Fibroblast of skin of back (primary cell): ENCODE data around the gene TRIM17. TPM values are rescaled to one million over a fixed set of nuclear protein-coding genes. Genes with fewer than 3 reads are reported as not detected.

Source experiments
- DNase-seq: peaks from one replicate; pipeline ENCODE4 v3.0.0-alpha.2; 2013
- polyA plus RNA-seq, 2 experiments: library from polyadenylated mRNA; unstranded; fragments of 120-200 nt; gene quantifications; one replicate each; pipeline ENCODE4 v1.2.1, GENCODE V29; 2013; ENCODE audit not compliant: insufficient read length in 2 of 2

The TRIM17 gene, protein sequence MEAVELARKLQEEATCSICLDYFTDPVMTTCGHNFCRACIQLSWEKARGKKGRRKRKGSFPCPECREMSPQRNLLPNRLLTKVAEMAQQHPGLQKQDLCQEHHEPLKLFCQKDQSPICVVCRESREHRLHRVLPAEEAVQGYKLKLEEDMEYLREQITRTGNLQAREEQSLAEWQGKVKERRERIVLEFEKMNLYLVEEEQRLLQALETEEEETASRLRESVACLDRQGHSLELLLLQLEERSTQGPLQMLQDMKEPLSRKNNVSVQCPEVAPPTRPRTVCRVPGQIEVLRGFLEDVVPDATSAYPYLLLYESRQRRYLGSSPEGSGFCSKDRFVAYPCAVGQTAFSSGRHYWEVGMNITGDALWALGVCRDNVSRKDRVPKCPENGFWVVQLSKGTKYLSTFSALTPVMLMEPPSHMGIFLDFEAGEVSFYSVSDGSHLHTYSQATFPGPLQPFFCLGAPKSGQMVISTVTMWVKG
- 0.59 TPM for polyA plus RNA-seq (2013, experiment 1 of 2; ENCODE audit: insufficient read length)
- 0.32 TPM for polyA plus RNA-seq (2013, experiment 2 of 2; ENCODE audit: insufficient read length)

DNA sequence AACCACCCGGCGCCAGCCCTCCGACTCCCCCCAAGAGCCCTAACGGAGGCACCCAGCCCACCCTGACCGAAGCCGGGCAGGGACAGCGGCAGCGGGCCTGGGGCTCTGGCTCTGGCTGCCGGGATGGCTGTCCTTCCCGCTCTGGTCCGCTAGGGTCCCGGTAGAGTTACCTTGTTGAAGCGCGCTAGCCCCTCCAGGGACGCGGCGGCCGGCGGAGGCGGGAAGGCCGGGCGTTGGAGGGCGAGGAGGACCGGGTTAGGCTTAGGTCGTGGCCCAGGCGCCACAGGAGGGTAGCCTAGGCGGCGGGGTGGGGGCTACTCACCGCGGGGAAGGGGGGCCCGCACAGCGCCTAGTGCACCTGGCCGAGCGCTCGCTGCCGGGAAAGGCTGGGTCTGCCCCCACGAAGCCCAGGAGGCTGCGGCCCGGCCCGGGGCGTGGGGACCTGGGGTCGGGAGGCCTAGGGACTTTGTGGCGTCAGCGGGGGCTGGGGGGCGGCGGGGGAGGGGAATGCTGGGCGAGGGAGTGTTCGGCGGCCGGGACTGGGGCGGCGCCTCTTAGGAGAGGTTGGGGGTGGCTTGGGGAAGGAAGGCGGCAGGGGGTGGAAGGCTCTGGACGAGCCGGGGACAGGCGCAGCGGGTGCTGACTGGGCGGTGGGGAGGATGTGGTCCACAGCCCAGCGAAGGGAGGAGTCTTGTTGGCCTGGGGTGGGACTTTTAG, at the start of gene TRIM17:
Gene TRIM17 (minus strand): TSS at position 645 of the 717 bp plus-strand sequence. CDS start 1,789 bp downstream, outside the sequence.
- DNase-seq = peak; percentile 34

DNA sequence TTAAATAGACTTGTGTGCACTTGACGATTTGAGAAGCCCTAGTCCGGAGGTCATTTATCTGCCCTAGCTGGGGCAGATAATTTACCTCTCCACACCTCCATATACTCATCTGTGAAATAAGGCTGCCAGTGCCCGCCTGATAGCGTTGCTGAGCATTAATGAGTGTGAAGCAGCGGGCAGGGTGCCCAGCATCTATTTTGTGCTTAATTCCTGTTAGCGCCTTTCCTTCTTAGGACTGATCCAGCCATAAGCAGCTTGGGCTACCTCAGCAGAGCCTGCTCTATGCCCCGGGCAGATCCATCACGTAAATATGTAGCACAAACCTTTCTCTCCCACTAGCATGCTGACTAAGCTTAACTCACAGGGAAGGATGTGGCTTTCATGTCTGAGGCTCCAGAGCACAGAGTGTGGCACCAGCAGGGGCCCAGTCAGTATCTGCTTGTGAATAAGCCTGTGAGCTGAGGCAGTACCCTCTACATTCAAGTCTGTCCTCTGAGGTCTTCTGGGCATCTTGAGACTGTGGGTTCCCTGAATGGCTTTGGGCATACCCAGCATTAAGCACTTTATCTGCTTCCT, 49.0 kb upstream of the TRIM17 start:
- no peak for DNase-seq

DNA sequence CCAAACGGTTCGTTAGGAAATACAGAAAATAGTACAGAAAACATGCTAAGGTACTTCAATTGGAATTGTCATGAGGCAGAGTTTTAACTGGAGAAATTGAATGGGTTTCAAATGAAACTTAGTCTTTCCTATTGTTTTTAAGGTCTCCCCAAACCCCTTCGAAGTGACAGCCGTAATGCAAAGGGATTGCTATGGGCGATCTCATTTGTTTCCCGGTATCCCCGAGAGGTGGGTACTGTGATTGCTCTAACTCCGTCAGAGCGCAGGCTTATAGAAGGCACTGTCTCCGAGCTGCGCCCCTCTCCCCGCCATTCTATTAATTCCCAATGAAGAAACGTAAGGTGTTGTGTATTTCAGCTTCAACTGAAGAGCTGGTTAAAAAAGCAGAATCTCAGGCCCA, 48.5 kb upstream of the TRIM17 start:
- no peak for DNase-seq

DNA sequence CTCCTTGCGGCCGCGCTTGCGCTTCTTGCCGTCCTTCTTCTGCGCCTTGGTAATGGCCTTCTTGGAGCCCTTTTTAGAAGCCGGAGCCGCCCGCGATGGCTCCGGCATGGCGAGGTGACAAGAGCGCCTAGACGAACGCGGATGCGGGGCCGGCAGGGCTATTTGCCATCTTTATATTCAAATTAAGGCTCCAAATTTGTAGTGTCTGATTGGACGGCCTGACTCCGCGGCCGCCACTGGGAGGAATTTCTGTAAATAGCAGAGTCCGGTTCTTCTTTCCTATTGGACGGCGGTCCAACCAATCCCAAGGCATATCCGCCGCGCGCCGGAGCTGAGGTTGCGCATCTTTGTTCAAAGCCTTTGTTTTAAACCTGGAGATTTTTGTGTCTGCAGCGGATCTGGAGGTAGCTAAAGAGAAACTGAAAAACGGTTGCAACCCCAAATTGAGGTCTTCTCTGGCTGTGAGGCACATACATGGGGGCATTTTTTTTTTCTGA, 47.9 kb upstream of the TRIM17 start:
- peak; percentile 78 for DNase-seq

DNA sequence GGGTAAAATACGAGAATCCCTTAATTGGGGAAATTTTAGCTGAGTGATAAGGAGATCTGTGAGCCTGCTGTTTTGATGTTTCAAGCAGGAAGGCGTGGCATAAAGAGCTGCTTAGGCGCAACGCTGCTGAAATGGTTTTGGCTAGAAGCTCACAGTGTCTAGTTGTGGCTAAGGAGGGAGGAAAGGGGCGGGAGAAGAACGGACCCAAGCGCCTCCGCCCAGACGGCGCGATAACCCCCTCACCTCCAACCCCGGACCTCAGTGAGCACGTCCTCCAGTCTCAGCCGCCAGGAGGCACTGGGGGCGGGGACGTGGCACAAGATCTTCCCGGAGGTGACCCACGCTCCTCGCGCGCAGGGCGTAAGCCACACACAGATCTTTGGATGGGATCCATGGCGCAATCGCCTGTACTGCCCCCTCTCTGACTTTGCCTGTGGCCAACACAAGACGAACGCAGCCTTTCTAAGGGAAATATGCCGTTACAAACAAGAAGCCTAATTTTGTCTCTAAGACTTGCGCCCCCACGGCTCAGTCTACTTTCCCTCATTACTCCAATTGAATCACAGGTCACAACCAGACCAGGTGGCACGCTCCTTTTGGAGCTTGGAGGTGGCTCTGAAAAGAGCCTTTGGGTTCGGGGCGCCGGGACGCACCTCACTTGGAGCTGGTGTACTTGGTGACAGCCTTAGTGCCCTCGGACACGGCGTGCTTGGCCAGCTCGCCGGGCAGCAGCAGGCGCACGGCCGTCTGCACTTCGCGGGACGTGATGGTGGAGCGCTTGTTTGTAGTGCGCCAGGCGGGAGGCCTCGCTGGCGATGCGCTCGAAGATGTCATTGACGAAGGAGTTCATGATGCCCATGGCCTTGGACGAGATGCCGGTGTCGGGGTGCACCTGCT, 47.1 kb upstream of the TRIM17 start:
- no peak for DNase-seq

DNA sequence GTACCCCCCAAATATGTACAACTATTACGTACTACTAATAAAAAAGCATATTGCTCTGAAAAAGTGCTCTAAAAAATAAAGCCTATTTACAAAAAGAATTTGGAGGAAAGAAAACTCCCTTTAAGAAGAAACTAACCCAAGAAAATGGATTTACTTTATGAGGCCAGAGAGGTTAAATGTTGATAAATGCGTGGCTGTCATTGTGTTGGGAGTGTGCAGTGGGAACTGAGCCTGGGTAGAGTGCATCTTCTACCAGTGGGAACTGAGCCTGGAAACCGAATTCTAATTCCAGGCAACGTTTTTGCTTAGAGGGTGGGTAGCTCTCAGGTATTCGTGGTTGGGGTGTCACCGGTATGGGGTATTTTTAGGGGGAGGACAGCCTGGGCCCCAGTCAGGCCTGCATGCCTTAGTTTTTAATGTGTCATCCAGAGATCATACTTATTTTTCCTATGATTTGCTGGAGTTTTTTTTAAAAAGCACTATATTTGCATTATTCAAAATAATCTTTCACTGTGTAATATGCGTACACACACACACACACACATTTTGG, 46.4 kb upstream of the TRIM17 start:
- no peak for DNase-seq

DNA sequence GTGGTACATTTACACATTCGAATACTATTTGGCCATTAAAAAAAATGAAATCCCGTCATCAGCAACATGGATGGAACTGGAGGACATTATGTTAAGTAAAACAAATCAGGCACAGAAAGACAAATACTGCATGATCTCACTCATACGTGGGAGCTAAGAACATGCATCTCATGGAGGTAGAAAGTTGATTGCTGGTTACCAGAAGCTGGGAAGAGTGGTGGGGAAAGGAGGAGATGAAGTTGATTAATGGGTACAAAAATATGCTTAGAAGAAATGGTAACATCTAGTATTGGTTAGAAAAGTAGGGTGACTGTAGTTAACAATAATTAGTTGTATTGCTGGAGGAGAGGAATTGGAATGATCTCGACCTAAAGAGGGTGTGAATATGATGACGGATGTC, 45.9 kb upstream of the TRIM17 start:
- no peak for DNase-seq

DNA sequence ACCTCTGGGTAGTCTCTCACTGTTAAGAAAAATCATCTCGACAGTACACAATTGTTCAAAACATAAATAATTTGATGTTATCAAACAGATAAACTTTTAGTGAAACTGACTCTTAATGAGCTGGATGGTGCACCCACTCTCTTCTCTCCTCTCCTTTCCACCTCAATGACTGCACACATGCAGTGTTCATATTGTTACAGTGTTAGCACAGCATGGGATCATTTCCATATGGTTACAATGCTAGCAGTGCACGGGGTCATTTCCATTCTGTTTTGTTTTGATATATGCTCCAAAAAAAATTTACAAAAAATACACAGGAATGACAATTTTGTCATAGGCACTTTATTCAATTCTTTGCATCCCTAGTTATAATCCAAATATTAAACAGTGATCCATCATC, 44.2 kb upstream of the TRIM17 start:
- DNase-seq = no peak

DNA sequence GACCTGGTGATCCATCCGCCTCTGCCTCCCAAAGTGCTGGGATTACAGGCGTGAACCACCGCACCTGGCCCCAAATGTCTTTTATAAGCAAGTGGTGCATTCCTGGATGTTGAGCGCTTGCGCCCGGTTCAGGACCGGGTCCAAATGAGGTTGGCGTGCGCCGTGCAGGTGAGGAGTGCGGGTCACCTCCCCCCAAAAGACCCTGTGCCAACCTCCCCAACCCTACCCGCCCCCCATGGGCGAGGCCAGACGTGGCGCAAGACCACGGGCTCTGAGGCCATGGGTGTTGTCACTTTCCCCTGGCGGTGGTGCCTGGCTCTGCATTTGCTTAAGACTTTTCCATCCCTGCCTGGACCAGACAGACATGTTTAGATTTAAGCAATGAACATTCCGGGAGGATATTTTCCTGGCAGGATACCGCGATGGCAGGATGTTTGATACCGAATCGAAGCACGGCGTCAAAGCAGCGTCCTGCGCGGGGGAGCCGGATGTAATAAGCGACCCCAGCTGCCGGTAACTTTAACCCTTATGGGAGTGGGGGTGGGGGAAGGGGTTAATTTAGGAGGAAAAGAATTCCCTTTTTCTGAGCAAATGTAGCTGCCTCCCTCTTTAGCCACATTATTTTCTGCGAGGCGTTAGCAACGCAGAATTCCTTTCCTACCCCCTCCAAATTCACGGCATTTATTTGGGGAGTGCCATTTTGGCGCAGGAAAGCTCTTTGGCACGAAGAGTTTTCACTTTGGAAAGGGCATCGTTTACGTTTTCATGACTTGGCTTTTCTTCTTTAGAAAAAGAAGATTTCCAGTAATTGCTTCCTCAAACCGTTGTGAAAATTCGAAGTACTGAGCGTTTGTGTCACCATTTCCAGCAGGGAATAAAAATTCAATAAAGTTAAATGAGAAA, 42.7 kb upstream of the TRIM17 start:
- peak; percentile 78 for DNase-seq

DNA sequence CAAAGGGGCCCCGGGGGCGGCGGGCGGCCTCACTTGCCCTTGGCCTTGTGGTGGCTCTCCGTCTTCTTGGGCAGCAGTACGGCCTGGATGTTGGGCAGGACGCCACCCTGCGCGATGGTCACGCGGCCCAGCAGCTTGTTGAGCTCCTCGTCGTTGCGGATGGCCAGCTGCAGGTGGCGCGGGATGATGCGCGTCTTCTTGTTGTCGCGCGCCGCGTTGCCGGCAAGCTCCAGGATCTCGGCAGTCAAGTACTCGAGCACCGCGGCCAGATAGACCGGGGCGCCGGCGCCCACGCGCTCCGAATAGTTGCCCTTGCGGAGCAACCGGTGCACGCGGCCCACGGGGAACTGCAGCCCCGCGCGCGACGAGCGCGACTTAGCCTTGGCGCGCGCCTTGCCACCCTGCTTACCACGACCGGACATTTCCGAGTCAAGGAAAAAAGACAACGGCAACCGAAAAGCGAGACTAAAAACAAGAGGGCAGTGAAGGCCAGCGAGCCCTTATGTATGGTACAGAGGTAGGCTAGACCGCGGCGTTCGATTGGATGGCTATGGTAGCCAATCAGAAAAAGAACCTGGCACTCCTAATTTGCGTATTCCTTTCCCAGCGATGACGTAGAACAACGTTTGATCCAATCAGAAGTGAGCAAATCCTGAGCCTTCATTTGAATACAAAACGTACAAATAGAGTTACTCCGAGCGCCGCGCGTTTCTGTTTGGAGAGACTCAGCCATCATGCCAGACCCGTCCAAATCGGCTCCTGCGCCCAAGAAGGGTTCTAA, 40.9 kb upstream of the TRIM17 start:
- peak; percentile 98 for DNase-seq

DNA sequence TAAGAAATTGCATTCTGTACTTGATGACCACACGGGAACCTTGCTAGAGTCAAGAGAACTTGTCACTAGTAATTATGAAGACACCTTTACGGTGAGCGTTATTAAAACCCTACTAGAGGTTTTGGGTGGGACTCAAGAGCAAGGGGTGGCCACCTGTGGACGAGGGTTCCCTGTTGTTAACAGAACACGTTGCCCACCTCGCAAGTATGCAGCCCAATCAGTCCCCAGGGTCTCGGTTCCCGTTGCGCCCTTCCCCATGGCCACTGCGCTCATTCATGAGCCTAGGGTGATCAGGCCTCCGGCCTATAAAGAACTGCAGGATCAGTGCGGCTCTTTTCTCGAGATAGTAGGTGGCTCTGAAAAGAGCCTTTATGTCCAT, 40.3 kb upstream of the TRIM17 start:
- DNase-seq = no peak

DNA sequence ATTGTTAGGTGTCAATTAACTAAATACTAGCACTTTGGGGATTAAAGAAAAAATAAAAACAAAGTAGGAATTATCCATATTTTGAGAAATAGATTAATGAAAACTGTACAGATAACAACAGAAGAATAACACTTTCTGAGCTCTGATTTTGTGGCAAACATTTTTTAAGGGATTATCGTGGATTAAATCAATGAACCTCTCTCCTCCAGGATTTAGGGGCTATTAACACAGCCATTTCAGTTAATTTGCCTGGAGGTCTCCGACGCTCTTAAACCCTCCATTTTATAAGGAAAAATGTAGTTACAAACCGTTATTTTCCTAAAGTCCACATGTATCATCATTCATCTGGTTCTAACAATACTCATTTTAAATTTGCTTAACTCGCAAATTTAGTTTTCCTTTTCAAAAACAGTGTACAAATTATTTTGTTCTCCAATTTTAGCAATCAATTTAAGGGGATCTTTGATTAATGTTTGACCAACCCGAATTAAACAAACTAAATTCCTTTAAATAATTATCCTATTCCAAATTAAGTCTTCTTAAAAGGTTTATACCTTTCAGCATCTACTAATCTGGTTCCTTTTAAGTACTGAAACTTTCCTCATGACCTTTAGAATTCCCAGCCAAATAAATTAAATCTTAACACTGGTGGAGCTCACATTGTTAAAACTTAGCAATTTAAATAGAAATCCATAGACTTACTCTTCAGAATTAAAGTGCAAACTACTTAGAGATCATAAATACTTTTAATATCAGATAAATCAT, 39.8 kb upstream of the TRIM17 start:
- no peak for DNase-seq

DNA sequence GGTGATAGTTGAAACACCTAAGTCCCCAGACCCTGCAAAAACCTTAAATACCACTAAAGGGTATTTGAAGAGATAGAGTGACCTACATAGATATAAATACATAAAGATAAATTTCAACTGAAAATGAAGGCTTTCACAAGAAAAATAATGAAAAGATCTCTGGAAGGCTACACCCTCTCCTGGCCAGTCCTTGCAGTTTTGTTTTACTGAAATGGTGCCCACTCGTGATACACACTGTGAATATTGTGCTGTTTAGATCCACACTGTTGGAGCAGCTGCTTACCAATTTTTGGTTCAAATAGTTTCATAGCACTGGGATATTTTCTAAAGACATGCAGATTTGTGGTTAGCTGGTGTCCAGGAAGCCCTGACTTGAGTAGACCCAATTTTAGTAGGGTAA, 39.1 kb upstream of the TRIM17 start:
- no peak for DNase-seq

DNA sequence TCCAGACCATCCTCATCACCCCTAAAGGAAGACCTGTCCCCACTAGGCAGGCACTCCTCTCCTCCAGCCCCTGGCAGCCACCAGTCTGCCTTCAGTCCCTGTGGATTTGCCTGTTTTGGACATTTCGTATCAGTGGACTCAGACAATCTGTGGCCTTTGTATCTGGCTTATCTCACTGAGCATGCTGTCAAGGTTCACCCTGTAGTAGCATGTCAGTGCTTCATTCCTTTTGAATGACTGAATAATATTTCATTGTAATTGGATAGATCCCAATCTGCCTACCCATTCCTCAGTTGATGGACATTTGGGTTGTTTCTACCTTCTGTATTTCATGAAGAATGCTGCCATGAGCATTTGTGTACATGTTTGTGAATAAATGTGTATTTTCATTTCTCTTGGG, 37.6 kb upstream of the TRIM17 start:
- no peak for DNase-seq

DNA sequence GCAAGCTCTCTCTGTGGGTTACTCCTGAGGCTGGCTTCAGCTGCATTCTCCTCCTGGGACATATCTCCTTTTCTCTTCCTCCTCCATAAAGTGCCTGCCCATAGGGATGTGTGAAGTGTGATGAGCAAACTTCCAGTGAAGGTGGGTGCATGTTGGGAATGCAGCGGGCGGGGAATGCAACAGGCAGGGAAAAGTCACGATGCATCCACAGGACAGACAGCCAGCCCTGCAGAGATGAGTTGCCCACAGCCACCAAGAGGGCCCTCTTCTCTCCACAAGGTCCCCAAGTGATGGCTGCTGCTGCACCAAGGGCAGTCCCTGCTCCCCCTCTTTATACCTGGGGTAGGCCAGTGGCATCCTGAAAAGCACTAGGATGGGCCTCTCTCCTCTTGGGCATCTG, 37.0 kb upstream of the TRIM17 start:
- DNase-seq = no peak

DNA sequence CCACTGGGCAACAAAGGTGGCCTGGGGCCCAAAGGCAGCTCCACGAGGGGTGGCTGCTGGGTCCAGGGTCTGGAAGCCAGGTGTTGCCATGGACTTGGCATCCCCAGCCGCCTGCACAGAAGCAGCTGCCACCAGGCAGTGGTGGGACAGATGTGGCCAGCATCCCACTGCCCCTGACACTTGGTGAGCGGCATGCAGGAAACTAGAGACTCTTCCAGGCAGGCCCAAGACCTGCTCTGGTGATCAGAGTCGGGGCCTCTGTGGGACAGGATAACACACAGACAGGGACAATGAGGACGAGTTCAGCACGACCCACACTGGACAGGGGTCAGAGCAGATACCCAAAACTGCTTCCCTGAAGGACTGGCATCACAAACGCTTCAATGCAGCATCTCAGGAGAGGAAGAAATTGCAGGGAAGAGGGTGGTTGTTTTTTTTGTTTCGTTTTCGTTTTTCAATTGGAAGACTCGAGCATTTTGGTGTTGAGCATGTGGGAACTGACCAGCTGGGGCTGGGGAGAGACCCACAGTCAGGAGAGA, 36.4 kb upstream of the TRIM17 start:
- no peak for DNase-seq

DNA sequence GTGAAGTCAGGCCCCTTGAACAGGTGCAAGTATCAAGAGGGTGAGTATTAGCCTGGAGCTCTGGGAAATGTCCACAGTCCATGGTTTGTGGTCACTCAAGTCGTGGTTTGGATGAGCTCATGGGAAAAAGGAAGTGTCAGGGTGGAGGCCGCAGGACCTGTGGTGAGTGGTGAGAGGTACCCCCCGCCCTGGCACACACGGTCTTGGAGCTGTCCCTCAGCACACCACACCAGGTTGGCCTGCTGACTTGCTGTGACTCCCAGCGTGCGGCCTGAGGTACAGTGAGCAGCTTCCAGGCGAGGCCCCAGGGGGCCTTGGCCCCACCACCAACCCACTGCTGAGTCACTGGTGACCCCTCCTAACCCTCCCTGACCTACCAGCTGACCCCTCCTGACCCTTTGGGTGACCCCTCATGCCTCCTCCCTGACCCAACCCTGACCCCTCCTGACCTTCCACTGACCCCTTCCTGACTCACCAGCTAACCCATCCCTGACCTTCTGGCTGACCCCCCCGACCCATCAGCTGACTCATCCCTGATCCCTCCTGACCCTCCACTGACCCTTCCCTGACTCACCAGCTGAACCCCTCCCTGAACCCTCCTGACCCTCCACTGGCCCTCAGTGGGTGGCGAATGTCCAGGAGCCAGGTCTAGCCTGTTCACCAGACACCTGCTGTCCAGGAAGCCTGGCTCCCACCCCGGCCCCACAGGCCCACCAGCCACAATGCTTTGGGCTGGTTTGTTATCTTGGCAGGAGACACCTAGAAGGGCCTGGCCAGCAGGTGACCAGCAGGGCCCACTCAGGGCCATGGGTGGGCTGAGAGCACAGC, 35.7 kb upstream of the TRIM17 start:
- DNase-seq = no peak

DNA sequence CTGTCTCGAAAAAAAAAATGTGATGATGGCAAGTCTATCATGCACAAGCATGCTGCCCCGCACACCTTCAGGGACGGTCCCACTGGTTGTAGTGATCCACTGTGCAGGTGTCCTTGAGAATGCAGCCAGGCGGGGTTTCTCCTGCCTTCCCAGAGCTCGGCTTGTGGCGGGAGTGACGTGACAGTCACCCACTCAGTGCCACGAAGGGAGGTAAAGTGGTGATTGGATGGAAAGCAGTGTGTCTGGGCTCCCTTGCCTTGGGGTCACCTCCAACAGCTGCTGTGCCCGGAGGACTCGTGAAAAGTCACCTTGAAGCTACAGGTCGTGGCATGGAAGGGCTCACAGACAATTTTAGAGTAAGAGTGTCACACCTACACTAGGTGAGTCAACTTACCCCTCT, 33.5 kb upstream of the TRIM17 start:
- DNase-seq = no peak
